GM18861 (cell line): ENCODE results near the gene EIF5.

Experiments
- ATAC-seq: cut with Tn5 transposase; IDR thresholded peaks from one replicate; pipeline ENCODE4 v1.9.1; 2021; ENCODE audit not compliant: unreplicated experiment

EIF5 gene

GRCh38 chr14:103333754-103334643 lies at the start of gene EIF5:
TSS of gene EIF5 (plus strand) at chr14:103334237. CDS start at chr14:103335861, 1,624 bp downstream.
- peak; percentile 80 for ATAC-seq

DNA sequence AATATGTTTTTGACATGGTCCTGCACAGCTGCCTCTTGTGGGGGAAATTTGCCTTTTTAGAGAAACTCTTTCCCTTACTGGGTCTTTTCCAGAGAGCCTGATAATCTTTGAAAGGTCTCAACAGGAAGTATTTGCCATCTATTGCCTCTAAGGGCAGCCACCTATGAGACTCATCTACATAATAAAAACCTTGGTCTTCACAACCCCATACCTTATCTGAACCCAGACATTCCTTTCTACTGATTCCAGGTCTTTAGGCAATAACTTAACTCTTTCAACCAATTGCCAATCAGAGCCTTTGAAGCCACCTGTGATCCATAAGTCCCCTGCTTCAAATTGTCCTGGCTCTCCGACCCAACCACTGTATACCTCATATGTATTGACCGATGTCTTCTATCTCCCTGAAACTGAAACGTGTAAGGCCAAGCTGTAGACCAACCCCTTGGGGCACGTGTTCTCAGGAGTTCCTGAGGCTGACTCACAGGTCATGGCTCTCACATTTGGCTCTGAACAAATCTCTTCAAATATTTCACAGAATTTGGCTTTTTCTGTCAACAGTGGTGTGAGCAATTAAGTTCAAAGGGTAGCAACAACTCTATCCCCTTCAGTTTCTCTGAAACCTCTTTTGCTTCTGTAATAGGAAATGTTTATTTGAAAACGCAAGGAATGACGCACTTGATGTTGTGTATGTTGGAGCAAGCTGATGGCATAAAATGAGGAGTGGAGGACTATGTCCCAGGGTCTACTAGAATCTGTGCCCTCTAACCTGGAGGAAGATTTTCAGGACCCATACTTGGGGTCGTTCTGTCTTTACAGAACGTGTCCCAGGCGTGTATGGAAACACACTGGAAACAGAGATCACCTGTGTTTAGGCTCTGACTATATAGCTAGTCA lies 49.2 kb upstream of the EIF5 start:
- no peak for ATAC-seq

GRCh38 chr14:103286460-103286859 lies 47.6 kb upstream of the EIF5 start:
- ATAC-seq: no peak

GRCh38 chr14:103286968-103287850 lies 46.8 kb upstream of the EIF5 start:
- ATAC-seq: no peak

DNA sequence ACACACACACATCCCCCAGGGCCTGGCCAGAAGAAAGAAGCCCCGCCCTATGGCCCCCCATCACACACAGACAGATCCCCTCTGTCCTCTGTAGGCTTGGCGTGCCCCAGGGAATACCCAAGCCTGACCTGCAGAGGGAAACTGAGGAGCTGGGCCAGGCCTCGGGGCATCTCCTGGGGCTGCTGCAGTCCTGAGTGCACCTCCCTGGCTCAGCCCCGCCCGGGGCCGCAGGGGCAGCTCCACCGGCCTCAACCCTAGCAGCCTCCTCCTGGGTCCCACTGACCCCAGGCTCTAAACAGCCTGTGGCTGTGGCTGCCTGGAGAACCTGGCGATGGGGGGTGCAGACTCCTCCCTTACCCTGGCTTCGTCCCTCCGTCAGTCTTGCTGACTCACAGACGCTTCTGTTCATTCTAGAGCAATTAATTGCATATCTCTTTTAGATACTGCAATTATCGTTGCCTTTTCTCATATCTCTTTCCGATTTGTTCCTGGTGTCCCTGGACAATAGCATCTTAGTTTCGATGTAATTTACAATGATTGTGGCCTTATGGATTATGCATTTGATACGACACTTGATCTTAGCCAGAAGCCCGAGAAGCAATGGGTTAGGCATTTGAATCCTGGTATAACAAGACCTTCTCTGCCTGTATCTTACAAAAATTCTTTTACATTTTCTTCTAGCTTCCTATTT lies 45.8 kb upstream of the EIF5 start:
- ATAC-seq: no peak

GRCh38 chr14:103290056-103290455 lies 44.0 kb upstream of the EIF5 start:
- ATAC-seq: no peak

GRCh38 chr14:103290494-103290893 lies 43.5 kb upstream of the EIF5 start:
- ATAC-seq: no peak

DNA sequence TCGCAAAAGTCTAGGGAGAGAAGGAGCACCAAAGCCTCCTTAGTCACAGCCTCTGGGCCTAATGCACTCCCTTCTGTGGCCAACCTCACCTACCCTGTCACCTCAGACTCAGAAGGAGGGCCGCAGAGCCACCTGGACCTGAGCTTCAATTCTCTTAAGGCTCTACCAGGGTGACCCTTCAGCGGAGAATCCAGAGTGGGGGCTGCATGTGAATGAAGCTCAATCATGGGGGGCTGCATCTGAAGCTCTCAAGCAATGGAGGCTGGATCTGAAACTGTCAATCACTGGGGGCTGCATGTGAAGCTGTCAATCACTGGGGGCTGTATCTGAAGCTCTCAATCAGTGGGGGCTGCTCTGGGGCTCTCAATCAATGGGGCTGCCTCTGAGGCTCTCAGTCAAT lies 43.1 kb upstream of the EIF5 start:
- no peak for ATAC-seq

GRCh38 chr14:103292426-103293374 lies 41.3 kb upstream of the EIF5 start:
- ATAC-seq: no peak

DNA sequence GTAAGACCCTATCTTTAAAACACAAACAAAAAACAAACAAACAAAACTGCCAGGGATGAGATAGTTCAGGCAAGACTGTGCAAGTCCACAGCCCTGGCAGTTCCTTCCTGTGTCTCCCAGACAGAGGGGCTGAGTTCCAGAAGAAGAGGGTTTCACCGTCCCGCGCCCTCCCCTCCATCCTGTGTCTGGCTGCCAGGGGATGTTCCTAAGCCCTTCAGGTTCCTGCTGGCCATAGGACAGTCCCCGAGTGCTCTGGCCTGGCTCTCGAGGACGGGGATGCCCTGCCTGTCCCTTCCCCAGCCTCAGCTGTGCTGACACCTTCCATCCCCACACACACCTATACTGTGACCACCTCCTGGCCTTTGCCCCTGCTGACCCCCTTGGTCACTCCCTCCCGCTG lies 40.6 kb upstream of the EIF5 start:
- no peak for ATAC-seq

GRCh38 chr14:103294091-103294490 lies 39.9 kb upstream of the EIF5 start:
- no peak for ATAC-seq

- no peak for ATAC-seq
Measured at GRCh38 chr14:103296007-103296406, 38.0 kb upstream of the EIF5 start.

DNA sequence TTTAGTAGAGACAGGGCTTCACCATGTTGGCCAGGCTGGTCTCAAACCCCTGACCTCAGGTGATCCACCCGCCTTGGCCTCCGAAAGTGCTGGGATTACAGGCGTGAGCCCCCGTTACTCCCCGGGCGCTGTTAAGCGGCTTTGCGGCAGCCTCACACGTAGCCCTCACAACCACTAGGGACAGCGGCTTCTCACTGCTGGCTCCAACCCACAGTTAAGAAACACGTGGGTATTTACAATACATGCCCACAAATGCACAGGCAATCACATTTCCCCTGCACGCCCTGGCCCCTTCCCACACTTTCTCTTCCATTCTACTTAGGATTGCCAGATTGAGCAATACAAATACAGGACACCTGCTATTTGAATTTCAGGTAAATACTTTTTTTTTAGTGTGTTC lies 37.0 kb upstream of the EIF5 start:
- ATAC-seq: no peak

GRCh38 chr14:103298620-103299019 lies 35.4 kb upstream of the EIF5 start:
- no peak for ATAC-seq

DNA sequence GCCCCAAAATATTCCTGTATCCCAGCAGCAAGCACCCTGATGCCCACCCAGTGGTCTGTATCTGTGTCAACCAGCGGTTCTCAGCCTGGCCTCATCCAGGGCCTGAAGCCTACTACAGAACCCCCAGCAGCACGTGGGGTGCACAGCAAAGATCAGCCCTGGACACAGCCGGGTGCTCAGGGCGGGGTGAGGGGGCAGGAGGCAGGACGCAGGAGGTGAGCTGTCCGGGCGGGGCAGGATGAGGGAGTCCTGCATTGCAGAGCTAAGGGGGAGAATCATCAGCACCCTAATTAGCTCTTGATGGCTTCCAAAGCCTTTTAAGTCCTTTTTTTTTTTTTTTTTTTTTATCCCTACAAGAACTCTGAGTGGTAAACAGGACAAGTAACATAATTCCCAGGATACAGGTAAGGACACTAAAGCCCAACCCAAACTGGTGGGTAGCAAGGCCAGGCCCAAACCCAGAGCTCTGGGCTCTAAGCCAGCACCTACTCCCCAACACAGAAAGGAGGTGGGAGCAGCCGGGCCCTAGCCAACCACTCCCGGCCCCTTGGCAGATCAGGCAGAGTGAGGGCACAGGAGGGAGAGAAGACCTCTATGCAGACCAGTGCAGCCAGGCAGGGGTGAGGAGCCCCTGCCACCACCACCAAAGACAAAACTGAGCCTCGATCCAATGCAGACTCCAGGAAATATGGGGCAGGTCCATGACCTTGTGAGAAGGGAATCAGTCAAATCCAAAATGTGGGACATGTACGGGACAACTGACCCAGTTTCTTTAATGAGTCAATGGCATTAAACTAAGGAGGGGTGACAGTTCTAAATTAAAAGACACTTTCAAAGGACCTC lies 32.3 kb upstream of the EIF5 start:
- no peak for ATAC-seq

DNA sequence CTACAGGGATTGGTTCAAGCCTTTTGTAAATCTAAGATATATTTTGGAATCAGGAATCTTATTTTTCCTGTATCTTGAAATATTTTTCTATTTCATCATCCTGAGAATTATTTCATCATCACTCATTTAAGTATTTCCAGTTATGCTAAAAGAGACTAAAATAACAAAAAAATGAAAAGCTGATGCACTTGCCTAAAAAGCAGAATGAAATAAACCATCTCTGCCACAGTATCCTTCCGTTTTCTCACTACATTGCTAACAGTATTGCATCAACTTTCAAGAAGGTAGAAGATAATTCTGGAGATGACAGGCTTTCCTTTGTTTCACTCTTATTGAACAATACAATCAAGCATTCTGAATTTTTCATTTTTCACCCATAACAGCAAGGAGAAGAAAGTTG lies 31.1 kb upstream of the EIF5 start:
- no peak for ATAC-seq

- no peak for ATAC-seq
Measured at GRCh38 chr14:103304706-103305105, 29.3 kb upstream of the EIF5 start.
